Activated CD4-positive, alpha-beta memory T cell treated with anti-CD3 and anti-CD28 coated beads, Interleukin-2, amount 10 ng/mL, durations not matched to agents 7 days and 5 days (primary cell): ENCODE data around the gene ABCC4. TPM values are rescaled to one million over a fixed set of nuclear protein-coding genes. Genes with fewer than 3 reads are reported as not detected.

Experiments
- CTCF ChIA-PET: fragments of 350-600 bp; sonication (Branson Sonifier 250); formaldehyde crosslinking; loops from one replicate; lab custom pipeline; 2021; ENCODE audit warnings: antibody characterized with exemption, inconsistent platforms; lab: Charles Lee
- POLR2A ChIA-PET: fragments of 350-600 bp; sonication (Branson Sonifier 250); formaldehyde crosslinking; loops from one replicate; lab custom pipeline; 2021; ENCODE audit warnings: antibody characterized with exemption; lab: Charles Lee
- DNase-seq: peaks from one replicate; pipeline ENCODE4 v3.0.0-alpha.2; 2020
- H3K27ac Mint-ChIP-seq: one replicate; pipeline ENCODE4 v1.8.0; 2021; ENCODE audit warnings: mild to moderate bottlenecking, mixed read lengths
- H3K27me3 Mint-ChIP-seq: one replicate; pipeline ENCODE4 v1.8.0; 2021; ENCODE audit warnings: mixed read lengths
- H3K36me3 Mint-ChIP-seq: one replicate; pipeline ENCODE4 v1.8.0; 2021; ENCODE audit warnings: low read depth, mixed read lengths
- H3K4me1 Mint-ChIP-seq: one replicate; pipeline ENCODE4 v1.8.0; 2021; ENCODE audit warnings: mixed read lengths
- H3K4me3 Mint-ChIP-seq: one replicate; pipeline ENCODE4 v1.8.0; 2021; ENCODE audit warnings: mild to moderate bottlenecking, mixed read lengths
- H3K9me3 Mint-ChIP-seq: one replicate; pipeline ENCODE4 v1.8.0; 2021; ENCODE audit warnings: mixed read lengths
- total RNA-seq, 2 experiments: library from RNA; stranded (reverse); gene quantifications; one replicate each; pipeline ENCODE4 v1.2.3, GENCODE V29; 2021

The ABCC4 gene
- total RNA-seq, 2 experiments from 2014 or later = 3.8 to 4.5 TPM

DNA sequence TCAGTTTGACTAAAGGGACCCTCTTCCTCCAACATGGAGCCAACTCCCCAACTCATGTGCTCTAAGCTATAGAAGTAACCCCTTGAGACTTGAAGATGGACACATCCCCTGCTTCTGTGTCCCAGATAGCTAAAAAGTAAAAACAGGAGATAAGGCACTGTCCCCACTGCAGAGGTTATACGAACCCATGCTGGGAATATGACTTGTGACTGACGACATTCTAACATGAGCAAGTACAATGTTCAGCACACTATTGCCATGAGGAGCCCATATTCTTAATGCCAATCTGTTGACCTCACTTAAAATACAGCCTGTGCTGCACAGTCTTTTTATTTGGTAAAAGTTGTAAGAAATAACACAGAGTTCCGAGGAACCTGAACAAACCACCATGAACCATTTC is 71.4 kb downstream of the ABCC4 start:
- H3K36me3 Mint-ChIP-seq = no peaks in the 10 kb centered on the region
- POLR2A ChIA-PET = no interaction called here

DNA sequence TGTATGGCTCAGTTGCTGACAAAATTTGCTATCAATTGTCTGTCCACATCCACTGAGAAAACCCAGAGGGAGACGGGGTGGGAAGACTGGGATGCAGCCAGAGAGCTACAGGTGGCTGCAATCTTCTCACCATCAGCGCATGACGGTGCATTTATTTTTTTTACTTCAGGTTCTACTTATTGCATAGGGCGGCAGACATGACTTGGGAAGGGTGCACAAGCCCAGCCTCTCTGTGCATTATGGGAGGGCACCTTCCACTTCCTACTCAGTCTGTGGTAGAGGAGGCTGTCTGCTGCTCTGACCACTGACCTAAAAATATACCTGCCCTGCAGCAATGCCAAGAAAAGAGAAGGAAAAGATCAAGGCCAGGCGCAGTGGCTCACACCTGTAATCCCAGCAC is 73.1 kb downstream of the ABCC4 start:
- CTCF ChIA-PET = no interaction called here
- POLR2A ChIA-PET = no interaction called here
- Mint-ChIP-seq H3K36me3 (no peaks in the 10 kb centered on the region), H3K4me1 (peaks cover 20% of the 10 kb centered on the region), H3K9me3 (no peaks in the 10 kb centered on the region), H3K4me3 (no peak overlapping the region), H3K27ac (no peak overlapping the region), H3K27me3 (no peaks in the 10 kb centered on the region)
- DNase-seq = no peak

More for the DNA sequence above, 71.4 kb downstream of the ABCC4 start:
- CTCF ChIA-PET = interaction anchor here (0.6 kb wide), 1 partner anchor 27 kb away, joined by 3 read pairs; no protein-coding TSS in a partner anchor
- Mint-ChIP-seq H3K4me3 (no peak overlapping the region), H3K27ac (no peak overlapping the region), H3K27me3 (no peaks in the 10 kb centered on the region), H3K4me1 (peaks cover 20% of the 10 kb centered on the region), H3K9me3 (no peaks in the 10 kb centered on the region)
- DNase-seq = no peak

DNA sequence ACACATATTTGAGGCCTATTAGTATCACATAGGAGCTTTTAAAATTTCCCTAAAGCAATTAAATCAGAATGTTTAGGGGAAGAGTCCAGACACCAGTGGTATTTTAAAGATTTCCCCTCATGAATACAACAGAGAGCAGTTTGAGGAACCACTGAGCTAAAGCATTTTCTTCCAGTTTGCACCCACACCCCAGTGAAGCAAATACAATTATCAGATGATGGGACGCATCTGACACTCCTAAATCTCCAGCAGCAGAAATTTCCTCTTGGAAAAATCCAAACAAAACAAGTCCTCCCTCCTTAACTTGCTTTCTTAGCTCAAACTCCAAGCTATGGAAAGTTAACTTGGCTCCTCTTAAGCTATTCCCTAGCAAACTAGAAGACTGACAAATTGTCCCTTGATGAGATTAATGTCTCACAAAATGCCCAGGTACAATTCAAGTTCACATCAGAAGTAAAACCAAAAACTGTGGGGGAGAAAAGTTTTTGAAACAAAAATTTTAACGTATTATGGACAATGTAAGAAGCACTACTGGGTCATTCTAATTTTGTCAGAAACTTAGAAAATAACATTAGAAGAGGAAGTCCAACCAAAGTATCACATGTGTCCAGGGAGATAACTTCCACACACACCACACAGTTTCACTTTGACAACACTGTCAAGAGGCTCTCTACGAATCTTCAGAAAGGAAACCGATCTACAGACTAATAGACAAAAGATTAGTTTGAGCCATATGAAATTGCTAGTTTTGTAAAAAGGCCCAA is 74.1 kb downstream of the ABCC4 start:
- no peak overlapping the region for H3K4me3 Mint-ChIP-seq
- no peak for DNase-seq
- no peaks in the 10 kb centered on the region for H3K9me3 Mint-ChIP-seq
- H3K27ac Mint-ChIP-seq = no peak overlapping the region
- POLR2A ChIA-PET = interaction anchor here (0.8 kb wide), 1 partner anchor 74 kb away, joined by 3 read pairs; the partner anchor contains the start of gene ABCC4
- no peaks in the 10 kb centered on the region for H3K36me3 Mint-ChIP-seq
- H3K27me3 Mint-ChIP-seq = no peaks in the 10 kb centered on the region
- CTCF ChIA-PET = interaction anchor here (1.0 to 1.3 kb wide), 2 partner anchors 73 to 177 kb away, joined by 3 to 4 read pairs; no protein-coding TSS in a partner anchor
- H3K4me1 Mint-ChIP-seq = peaks cover 20% of the 10 kb centered on the region

DNA sequence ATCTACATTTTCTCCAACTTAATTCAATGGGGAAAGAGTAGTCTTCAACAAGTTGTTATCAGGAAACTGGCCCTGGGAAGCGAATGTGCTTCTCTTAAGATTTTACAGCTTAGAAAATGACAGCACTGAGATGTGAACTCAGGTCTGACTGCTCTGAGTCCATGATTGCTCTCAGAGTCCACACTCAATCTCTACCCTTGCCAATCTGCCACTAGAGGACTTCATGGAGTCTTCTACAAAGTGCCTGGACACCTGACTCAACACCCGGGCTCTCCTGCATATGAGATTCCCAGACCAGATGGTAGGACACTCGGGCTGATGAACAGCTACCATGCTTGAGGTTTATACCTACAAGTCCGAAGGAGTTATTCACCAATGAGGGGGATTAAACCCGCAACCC is 74.8 kb downstream of the ABCC4 start:
- Mint-ChIP-seq H3K4me3 (no peak overlapping the region), H3K4me1 (peaks cover 20% of the 10 kb centered on the region), H3K27me3 (no peaks in the 10 kb centered on the region), H3K9me3 (no peaks in the 10 kb centered on the region), H3K36me3 (no peaks in the 10 kb centered on the region), H3K27ac (no peak overlapping the region)
- CTCF ChIA-PET = interaction anchor here (1.0 to 1.3 kb wide), 3 partner anchors 34 to 178 kb away, joined by 3 to 5 read pairs (median 4); no protein-coding TSS in a partner anchor
- POLR2A ChIA-PET = no interaction called here
- DNase-seq = no peak

DNA sequence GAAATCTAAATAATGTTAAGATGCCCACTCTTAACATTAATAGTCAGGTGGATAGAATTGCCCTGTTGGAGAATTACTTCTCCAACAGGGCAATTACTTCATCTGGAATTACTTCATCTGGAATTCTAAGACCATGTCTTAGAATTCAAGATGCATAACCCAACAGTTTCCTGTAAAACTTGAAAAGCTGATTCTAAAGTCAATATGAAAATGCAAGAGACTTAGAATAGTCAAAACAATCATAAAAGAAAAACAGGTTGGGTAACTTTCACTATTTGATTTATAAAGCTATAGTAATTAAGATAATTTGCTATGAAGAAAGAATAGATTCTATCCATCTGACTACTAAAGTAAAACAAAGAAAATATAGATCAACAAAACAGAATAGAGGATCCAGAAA is 75.2 kb downstream of the ABCC4 start:
- Mint-ChIP-seq H3K27ac (no peak overlapping the region), H3K9me3 (no peaks in the 10 kb centered on the region), H3K4me3 (no peak overlapping the region), H3K27me3 (no peaks in the 10 kb centered on the region), H3K4me1 (peaks cover 20% of the 10 kb centered on the region), H3K36me3 (no peaks in the 10 kb centered on the region)
- CTCF ChIA-PET = interaction anchor here (1.0 to 1.3 kb wide), 2 partner anchors 34 to 178 kb away, joined by 4 to 5 read pairs; no protein-coding TSS in a partner anchor
- POLR2A ChIA-PET = no interaction called here
- DNase-seq = no peak

DNA sequence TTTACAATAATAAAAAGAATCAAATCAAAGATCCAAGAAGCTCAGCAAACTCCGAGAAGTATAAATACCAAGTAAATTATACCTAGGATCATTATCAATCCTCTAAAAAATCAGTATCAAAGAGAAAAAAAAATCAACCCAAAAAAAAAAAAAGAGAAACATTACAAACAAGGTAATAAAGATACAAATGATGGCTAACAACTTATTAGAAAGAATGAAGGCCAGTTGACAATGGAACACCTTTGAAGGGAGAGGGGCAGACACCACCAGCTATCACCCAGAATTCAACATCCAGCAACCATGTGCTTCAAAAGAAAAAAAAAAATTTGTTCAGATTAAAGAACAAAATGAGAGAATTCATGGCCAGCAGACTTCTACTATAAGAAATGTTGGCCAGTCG is 77.2 kb downstream of the ABCC4 start:
- H3K4me3 Mint-ChIP-seq = no peak overlapping the region
- no peaks in the 10 kb centered on the region for H3K27me3 Mint-ChIP-seq
- no peaks in the 10 kb centered on the region for H3K36me3 Mint-ChIP-seq
- ChIA-PET CTCF (interaction anchor here (1.0 to 1.1 kb wide), 2 partner anchors 34 to 35 kb away, joined by 3 read pairs; no protein-coding TSS in a partner anchor), POLR2A (no interaction called here)
- no peak for DNase-seq
- peaks cover 20% of the 10 kb centered on the region for H3K4me1 Mint-ChIP-seq
- no peak overlapping the region for H3K27ac Mint-ChIP-seq
- no peaks in the 10 kb centered on the region for H3K9me3 Mint-ChIP-seq

DNA sequence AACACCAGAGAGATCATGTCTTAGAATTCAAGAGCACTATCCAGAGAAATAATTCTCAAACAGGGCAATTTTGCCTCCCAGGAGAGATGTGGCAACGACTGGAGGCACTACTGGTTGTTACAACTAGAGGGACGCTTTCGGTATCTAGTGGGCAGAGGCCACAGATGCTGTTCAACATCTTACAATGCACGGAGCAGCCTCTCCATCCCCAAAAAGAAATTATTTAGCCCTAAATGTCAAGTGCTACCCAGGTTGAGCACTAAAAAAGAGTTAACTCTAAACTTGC is 78.6 kb downstream of the ABCC4 start:
- Mint-ChIP-seq H3K36me3 (no peaks in the 10 kb centered on the region), H3K27me3 (no peaks in the 10 kb centered on the region), H3K9me3 (no peaks in the 10 kb centered on the region), H3K4me1 (peaks cover 15% of the 10 kb centered on the region), H3K27ac (no peak overlapping the region), H3K4me3 (no peak overlapping the region)
- no peak for DNase-seq
- ChIA-PET CTCF (no interaction called here), POLR2A (no interaction called here)

DNA sequence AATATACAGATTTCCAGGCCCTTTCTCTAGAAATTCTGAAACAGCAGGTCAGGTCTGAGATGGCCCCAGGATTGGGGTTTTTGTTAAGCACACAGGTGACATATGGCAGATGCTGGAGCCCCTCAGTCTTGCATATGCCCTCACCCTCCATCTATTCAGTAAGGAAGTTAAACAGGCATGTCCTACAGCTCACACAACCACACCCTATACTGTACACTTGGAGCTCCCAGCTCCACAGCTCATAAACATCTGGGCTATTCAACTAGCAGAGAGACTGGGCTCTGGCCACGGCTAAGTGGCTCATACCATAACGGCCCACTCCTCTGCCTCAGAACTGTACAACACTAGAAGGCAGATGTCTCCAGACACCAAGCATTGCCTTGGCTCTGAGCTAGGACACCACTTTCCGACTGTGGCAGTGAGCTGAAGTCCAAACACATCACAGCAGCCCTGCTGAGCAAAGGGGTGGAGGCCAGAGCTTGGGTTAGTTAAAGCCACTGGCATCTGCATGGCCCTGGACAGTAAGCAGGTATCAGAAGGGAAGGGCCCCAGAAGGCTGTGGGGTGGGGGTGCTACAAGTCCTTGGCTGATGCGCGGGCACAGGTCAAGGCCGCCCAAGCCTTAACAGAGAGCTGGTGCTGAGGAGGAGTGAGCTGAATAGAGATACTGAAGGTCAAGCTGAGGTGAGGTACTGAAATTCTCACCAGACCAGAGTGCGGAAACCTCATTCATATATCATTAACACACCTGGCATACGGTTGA is 79.1 kb downstream of the ABCC4 start:
- H3K4me3 Mint-ChIP-seq = no peak overlapping the region
- no peaks in the 10 kb centered on the region for H3K9me3 Mint-ChIP-seq
- no peak for DNase-seq
- no peak overlapping the region for H3K27ac Mint-ChIP-seq
- no peaks in the 10 kb centered on the region for H3K36me3 Mint-ChIP-seq
- H3K4me1 Mint-ChIP-seq = peaks cover 10% of the 10 kb centered on the region
- H3K27me3 Mint-ChIP-seq = no peaks in the 10 kb centered on the region
- CTCF ChIA-PET = no interaction called here
- POLR2A ChIA-PET = no interaction called here

DNA sequence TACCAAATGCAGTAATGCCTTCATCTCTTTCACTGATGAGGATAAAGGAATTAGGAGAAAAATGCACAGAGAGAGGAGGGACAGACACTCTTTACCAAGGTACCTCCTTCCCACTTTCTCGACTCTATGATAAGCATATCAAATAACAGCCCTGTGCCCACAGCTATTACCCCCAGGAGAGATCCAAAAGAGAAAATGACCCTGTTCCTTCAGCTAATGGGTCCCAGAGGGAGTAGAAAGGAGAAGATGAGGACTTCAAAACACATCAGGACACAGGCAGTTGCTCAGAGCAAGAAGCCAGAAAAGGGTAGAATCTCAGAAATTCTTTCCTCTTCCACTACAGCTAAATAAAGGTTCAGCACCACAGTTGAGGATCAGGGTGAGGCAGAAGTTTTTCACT is 80.6 kb downstream of the ABCC4 start:
- CTCF ChIA-PET = no interaction called here
- POLR2A ChIA-PET = no interaction called here
- H3K9me3 Mint-ChIP-seq = no peaks in the 10 kb centered on the region
- H3K4me1 Mint-ChIP-seq = no peaks in the 10 kb centered on the region
- no peaks in the 10 kb centered on the region for H3K36me3 Mint-ChIP-seq
- no peak for DNase-seq
- no peaks in the 10 kb centered on the region for H3K27me3 Mint-ChIP-seq
- no peak overlapping the region for H3K27ac Mint-ChIP-seq
- no peak overlapping the region for H3K4me3 Mint-ChIP-seq

DNA sequence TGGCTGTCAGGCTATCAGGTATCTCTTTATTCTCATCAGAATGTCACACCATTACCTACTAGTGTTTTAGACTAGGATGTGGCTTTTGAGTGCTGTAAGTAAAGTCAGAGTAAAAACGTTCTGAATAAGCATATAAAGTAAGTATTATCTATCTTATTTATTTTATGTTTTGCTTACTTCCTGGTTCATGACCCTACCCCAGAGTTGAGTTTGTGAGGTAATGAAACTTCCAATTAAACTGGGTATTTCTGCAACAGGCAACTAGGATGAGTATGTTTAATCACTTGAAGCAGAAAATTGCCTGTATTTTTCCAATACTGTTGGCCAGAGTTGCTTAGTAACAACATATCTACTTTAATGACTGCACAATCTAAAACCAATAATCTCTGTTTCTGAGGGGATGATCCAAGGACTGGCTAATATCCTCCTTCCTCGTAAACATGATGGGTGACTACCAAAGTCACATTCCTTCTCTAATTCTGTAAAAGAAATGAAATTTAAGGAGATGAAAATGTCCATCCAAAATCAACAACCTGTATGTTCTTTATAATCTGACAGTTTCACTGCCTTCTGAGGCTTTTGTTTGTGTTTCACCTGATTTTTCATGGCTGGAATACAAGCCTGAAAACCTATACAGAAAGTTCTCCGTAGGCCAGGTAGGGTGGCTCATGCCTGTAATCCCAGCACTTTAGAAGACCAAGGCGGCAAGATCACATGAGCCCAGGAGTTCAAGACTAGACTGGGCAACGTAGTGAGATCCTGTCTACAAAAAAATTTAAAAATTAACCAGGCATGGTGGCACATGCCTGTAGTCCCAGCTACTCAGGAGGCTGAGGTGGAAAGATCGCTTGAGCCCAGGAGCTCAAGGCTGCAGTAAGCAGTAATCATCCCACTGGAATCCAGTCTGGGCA is 83.1 kb downstream of the ABCC4 start:
- H3K4me3 Mint-ChIP-seq = no peak overlapping the region
- ChIA-PET POLR2A (no interaction called here), CTCF (no interaction called here)
- H3K4me1 Mint-ChIP-seq = no peaks in the 10 kb centered on the region
- H3K27ac Mint-ChIP-seq = no peak overlapping the region
- H3K36me3 Mint-ChIP-seq = no peaks in the 10 kb centered on the region
- DNase-seq = no peak
- no peaks in the 10 kb centered on the region for H3K27me3 Mint-ChIP-seq
- no peaks in the 10 kb centered on the region for H3K9me3 Mint-ChIP-seq

DNA sequence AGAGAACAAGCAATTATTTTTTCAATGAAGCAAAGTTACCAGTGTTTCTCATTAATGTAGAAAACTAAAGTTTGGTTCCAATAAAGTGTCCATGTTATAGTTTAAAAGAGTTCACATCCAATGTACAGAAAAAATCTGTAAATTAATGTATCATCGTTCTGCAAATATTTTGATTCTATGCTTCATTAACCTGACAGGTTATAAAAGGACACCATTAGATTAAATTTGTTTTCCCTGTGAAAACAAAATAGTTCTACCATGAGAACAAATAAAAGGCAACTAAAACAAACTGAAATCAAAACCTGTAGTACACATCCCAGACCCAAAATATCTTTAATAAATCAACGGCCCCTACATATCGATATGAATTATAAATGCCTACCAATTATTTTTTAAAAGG is 85.1 kb downstream of the ABCC4 start:
- H3K27ac Mint-ChIP-seq = no peak overlapping the region
- H3K27me3 Mint-ChIP-seq = no peaks in the 10 kb centered on the region
- POLR2A ChIA-PET = no interaction called here
- H3K4me3 Mint-ChIP-seq = no peak overlapping the region
- no peaks in the 10 kb centered on the region for H3K9me3 Mint-ChIP-seq
- no peak for DNase-seq
- CTCF ChIA-PET = interaction anchor here (1.7 kb wide), 1 partner anchor 24 kb away, joined by 4 read pairs; no protein-coding TSS in a partner anchor
- no peaks in the 10 kb centered on the region for H3K4me1 Mint-ChIP-seq
- H3K36me3 Mint-ChIP-seq = no peaks in the 10 kb centered on the region

DNA sequence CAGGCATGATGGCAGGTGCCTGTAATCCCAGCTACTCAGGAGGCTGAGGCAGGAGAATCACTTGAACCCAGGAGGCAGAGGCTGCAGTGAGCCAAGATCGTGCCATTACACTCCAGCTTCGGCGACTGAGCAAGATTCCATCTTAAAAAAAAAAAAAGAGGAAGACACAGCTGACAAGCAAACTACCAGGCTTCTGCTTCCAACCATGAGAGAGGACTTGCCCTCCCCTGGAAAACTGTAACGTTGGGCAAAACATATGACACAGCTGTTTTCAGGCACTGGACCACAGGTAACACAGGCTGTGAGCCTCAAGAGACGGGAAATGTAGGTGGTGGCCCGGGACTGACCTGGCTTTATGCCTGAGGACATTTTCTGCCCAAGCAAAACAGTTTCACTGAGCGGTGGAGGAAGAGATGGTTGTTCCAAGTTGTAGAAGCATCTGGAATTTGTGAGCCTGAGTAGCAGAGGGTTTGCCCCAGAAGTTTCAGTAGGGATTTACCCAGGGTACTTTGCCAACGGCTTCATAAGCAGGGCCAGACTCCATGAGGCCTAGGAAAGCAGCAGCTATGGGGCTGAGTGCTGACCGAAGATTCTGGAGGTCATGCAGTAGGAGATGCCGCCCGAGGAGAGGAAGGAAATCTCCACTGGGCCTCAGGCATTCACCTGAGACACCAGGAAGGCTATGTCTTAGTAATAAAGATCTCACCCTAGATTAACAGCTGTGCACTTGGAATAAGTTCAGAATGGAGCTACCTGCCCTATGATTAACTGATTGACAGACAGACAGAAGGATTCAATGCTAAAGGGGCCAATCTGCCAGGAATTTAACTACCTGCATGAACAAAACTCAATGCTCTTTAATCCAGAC is 88.0 kb downstream of the ABCC4 start:
- Mint-ChIP-seq H3K9me3 (no peaks in the 10 kb centered on the region), H3K36me3 (no peaks in the 10 kb centered on the region), H3K27ac (no peak overlapping the region), H3K4me3 (no peak overlapping the region), H3K27me3 (no peaks in the 10 kb centered on the region), H3K4me1 (no peaks in the 10 kb centered on the region)
- ChIA-PET POLR2A (no interaction called here), CTCF (interaction anchor here (1.5 kb wide), 1 partner anchor 24 kb away, joined by 3 read pairs; no protein-coding TSS in a partner anchor)
- DNase-seq = no peak
